Smooth muscle cell of the brain vasculature (primary cell): Measurements from ENCODE around the gene KIF16B.
"Not testable (repeated sequence)": the region's sequence is repeated elsewhere in the genome, so short reads cannot be mapped to it uniquely, and the experiment has no call there.

Source experiments
- DNase-seq: peaks from one replicate; pipeline ENCODE4 v3.0.0-alpha.2; 2012; ENCODE audit warnings: low read depth, low spot score

KIF16B gene

GRCh38 chr20:16292226-16292880 is 280.9 kb downstream of the KIF16B start:
- no peak for DNase-seq

- no peak for DNase-seq
Measured at GRCh38 chr20:16290358-16290757, 282.9 kb downstream of the KIF16B start.

- no peak for DNase-seq
Measured at GRCh38 chr20:16287776-16288175, 285.5 kb downstream of the KIF16B start.

- DNase-seq, result no peak
Measured at GRCh38 chr20:16286601-16287000, 286.6 kb downstream of the KIF16B start.

- DNase-seq, result no peak
Measured at GRCh38 chr20:16284385-16285100, 288.7 kb downstream of the KIF16B start.

- DNase-seq, result no peak
Measured at GRCh38 chr20:16283978-16284377, 289.3 kb downstream of the KIF16B start.

- no peak for DNase-seq
Measured at GRCh38 chr20:16283307-16283706, 289.9 kb downstream of the KIF16B start.

GRCh38 chr20:16280219-16280618 is 293.0 kb downstream of the KIF16B start:
- DNase-seq, result no peak

GRCh38 chr20:16279320-16279719 is 293.9 kb downstream of the KIF16B start:
- no peak for DNase-seq

GRCh38 chr20:16273812-16274555 is 299.3 kb downstream of the KIF16B start:
- no peak for DNase-seq

GRCh38 chr20:16272780-16273360 is 300.4 kb downstream of the KIF16B start:
- no peak for DNase-seq

GRCh38 chr20:16271450-16271849 is 301.8 kb downstream of the KIF16B start:
- DNase-seq, result no peak

- DNase-seq, result no peak
Measured at GRCh38 chr20:16270989-16271388, 302.3 kb downstream of the KIF16B start.

- no peak for DNase-seq
Measured at GRCh38 chr20:16270314-16270931, 302.8 kb downstream of the KIF16B start.

- DNase-seq, result no peak
Measured at GRCh38 chr20:16267526-16267925, 305.7 kb downstream of the KIF16B start.

- no peak for DNase-seq
Measured at GRCh38 chr20:16265334-16265733, 307.9 kb downstream of the KIF16B start.

- DNase-seq, result no peak
Measured at GRCh38 chr20:16263582-16263981, 309.7 kb downstream of the KIF16B start.

GRCh38 chr20:16262594-16262993 is 310.7 kb downstream of the KIF16B start:
- DNase-seq, result no peak

- DNase-seq, result no peak
Measured at GRCh38 chr20:16261733-16262273, 311.4 kb downstream of the KIF16B start.

GRCh38 chr20:16260911-16261310 is 312.3 kb downstream of the KIF16B start:
- DNase-seq, result peak; percentile 17

GRCh38 chr20:16260133-16260532 is 313.1 kb downstream of the KIF16B start:
- DNase-seq, result not testable (repeated sequence)

GRCh38 chr20:16258766-16259165 is 314.5 kb downstream of the KIF16B start:
- no peak for DNase-seq
